Skin of body (tissue), 2 donors: Measurements from ENCODE around the gene SLC22A17. TPM values are rescaled to one million over a fixed set of nuclear protein-coding genes. Genes with fewer than 3 reads are reported as not detected.
A peak's percentile ranks its signal among the peaks of the same experiment; 100 is the strongest.

Experiments used
- DNase-seq: peaks from one replicate; lab custom pipeline; 2025; lab: John Stamatoyannopoulos, UW
- total RNA-seq: library from RNA; depleted of rRNA; stranded (reverse); fragments of >200 nt; gene quantifications from one replicate; pipeline ENCODE4 v1.2.3, GENCODE V29; 2014

SLC22A17 gene
- total RNA-seq, 1 donor from 2014 or later = 13.1 TPM

GRCh38 chr14:23364164-23365035 lies 11.7 kb upstream of the SLC22A17 start:
- DNase-seq = peak; percentile 58

- DNase-seq = no peak
These were observed 9.5 kb upstream of the SLC22A17 start for GRCh38 chr14:23362200-23362599.

DNA sequence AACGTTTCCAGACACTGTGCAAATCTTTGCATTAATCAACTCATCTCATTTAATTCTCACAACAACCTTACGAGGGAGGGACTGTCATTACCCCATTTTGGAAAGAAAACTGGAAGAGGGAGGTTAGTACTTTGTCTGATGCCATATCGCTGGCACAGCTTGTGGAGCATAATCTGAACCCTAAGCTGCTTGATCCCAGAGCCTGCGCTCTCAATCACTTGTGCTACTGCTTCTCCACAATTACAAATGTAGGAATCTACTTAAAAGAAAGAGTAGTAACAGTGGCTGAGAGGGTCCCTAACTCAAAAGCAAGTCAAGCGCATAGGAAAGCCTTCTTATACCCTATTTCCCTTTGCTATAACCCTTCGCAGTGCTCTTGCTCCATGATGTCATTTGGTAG lies 9.1 kb upstream of the SLC22A17 start:
- no peak for DNase-seq

- DNase-seq = no peak
These were observed 8.6 kb upstream of the SLC22A17 start for GRCh38 chr14:23361320-23361719.

DNA sequence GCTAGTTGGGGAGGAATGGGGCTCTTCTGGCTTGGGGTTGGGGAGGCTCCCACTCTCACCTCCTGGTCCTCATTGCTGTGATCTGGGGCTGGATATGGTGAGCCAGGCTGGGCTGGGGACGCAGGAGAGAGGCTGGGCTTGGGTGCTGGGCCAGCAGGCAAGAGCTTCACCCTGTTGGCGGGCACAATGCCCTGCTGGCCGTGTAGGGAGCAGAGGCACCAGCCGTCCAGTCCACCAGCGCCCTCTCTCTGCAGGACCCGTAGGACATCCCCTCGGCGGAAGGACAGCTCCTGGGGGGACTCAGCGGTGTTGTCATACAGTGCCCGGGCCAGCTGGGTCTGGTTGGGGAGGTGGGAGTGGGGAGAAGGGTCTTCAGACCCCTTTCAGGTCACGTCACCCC lies 7.8 kb upstream of the SLC22A17 start:
- DNase-seq = no peak

GRCh38 chr14:23359722-23360447 lies 7.2 kb upstream of the SLC22A17 start:
- DNase-seq = no peak

DNA sequence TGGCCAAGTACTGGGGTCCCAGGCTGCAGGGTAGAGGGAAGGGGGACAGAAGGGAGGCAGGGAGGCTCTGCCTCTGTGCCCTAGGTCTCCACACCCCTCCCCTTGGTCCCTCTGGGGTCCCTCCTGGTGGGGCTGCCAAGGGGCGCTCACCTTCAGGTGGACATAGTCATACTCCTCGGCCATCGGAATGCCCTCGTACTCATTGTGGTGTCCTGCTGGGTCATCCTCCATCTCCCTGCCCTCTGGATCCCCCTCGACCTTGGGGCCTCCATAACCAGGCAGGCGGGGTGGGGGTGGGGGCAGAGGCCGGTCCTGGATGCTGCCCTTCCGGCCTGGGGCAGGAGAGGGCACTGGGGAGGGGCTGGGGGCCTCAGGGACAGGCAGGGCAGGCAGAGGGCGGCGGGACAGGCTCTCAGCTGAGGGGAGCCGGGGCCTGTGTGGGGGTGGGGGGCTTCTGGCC lies 6.5 kb upstream of the SLC22A17 start:
- no peak for DNase-seq

GRCh38 chr14:23358553-23359166 lies 6.0 kb upstream of the SLC22A17 start:
- no peak for DNase-seq

DNA sequence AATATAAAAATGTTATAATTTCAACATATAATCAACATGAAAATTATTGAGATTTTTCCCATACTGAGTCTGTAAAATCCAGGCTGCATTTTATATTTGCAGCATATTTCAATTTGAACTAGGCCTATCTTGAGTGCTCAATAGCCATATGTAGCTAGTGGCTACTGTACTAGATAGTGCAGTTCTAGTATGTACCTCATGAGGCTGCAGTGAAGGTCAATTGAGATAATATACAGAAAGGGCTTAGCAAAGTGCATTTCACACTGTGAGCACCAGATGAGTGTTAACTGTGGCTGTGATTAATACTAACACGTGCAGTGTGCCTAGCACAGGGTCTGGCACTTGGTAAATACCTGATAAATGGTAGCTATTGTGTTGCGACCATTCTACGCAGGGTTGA lies 5.4 kb upstream of the SLC22A17 start:
- no peak for DNase-seq

- DNase-seq = no peak
These were observed 4.6 kb upstream of the SLC22A17 start for GRCh38 chr14:23357261-23357660.

DNA sequence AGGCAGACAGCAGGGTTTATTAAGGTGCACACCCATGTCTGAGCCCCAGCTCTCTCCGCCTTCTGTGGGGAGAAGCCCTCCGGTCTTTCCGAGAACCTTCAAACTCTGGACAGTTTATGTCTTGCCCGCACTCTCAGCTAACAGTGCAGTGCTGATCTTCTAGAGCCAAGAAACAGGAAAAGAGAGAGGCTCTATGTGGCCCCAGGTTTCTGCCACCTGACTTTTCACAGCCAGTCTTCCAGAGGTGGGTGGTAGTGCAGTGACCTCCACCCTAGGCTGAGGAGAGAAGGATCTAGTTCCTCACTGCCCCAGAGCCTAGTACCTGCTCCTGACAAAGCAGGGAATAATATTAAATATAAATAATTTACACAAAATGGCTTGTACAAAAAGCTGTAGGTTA lies 4.0 kb upstream of the SLC22A17 start:
- no peak for DNase-seq

- no peak for DNase-seq
These were observed 3.3 kb upstream of the SLC22A17 start for GRCh38 chr14:23355871-23356435.

DNA sequence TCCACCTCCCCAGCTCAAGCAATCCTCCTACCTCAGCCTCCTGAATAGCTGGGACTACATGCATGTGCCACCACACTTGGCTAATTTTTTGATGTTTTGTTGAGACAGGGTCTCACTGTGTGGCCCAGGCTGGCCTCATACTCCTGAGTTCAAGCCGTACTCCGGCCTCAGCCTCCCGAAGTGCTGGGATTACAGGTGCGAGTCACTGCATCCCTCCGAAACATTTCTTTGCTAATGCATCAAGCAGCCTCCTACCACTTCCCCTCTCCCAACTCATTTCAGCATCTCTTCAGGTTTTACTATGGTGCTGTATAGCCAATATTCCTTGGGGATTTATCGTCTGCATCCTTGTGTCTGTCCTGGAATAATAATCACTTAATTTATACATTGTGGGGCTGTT lies 2.3 kb upstream of the SLC22A17 start:
- DNase-seq = no peak

GRCh38 chr14:23353433-23353780 lies 720 bp upstream of the SLC22A17 start:
- DNase-seq = no peak

DNA sequence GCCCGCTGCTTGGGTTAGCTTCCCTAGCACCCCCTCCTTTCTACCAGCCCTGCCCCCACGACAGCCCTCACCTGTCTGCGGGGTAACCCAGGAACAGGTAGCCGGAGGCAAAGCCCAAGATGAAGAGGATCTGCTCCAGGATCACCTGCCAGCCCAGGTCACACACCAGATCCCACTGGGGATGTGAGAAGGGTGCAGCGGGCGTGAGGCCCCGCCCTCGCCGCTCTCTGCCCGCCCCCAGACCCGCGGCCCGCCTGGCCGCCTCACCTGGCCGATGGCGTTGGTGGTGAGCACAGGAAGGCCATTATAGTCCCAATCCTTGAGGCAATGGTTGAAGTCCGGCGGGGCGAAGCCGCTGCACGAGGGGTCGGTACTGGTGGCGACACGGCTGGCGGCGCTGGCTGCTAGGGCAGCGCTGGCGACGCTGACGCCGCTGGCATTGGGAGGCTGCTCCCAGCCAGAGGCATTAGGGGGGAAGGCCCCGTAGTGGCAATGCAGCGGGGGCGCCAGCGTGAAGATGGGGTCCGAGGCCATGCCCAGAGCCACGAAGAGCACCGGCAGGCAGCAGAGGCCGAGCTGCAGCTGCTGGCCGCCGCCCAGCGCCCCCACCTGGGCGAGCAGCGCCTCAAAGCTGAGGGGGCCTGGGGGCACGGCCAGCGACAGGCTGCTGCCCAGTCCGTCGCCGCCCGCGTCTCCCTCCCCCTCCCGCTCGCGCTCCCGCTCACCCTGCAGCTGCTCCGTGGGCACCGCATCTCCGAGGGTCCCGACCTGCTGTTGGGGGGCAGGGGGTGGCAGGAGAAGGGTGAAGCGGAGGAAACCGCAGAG lies 794 bp downstream of the SLC22A17 start:
- DNase-seq = no peak

DNA sequence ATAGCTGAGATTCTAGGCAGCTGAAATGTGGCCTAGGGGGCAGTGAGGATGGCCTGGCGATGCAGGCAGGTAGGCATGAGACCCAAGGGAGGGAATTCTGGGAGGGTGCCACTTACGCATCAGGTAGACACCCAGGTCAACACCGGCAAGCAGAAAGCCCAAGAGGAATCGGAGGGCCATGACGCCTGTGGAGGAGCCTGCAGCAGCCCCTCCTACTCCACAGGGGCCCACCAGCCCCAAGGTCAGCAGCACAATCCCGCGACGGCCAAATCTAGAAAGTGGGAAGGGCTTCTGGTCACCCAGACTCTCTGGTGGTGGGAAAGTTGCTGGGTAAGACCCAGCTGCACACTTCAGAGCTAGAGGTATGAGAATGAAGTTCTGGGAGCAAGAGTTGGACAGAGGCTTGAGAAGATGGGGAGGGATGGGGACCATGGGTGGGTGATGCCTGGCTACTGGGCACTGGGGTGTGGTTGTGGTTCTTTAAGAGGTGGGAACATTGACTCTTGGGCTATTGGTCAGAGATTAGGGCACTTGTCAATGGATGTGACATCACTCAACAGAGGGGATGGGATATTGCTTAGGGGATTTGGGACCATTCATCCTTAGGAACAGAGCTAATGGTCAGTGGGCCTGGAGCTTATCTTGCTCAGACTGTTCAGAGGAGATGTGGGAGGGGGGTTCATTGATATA lies 3.4 kb downstream of the SLC22A17 start:
- no peak for DNase-seq

- no peak for DNase-seq
These were observed 4.4 kb downstream of the SLC22A17 start for GRCh38 chr14:23348297-23348655.

- DNase-seq = no peak
These were observed 5.0 kb downstream of the SLC22A17 start for GRCh38 chr14:23347406-23348296.

DNA sequence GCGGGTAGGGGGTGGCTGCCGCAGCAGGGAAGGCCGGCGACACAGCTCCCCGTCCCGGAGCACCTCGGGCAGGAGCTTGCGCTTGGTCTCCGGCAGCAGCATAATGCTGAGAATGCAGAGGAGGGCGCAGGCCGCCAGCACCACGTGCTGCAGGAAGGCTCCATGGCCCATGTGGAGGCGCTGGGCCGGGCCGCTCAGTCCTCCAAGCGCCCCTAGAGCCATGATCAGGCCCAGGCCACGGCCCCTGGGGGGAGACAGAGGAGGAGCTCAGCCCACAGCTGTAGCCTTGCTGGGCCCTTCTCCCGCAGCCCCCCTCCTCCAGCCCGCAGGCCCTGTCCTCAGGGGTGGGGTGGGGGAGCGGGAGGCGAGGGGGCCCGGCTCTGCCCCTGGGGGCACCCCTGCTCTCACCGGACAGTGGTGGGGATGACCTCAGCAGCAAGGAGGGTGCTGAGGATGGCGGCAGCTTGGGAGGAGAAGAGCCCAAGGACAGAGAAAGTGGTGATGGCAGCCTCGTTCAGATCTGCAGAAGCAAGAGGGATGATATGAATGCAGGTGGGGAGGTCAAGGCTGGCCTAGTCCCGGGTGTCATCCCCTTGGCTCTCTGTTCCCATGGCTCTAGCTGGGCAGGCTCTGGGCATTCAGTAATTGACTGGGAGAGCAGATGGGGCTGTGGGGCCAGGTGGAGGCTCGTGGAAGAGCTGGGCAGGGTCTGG lies 5.8 kb downstream of the SLC22A17 start:
- DNase-seq = no peak
